WTC11 (cell line): ENCODE data around the gene OGFOD2. TPM values are rescaled to one million over a fixed set of nuclear protein-coding genes. Genes with fewer than 3 reads are reported as not detected.

Experiments used
- ATAC-seq: fragments of 200-7000 bp; cut with Tn5 transposase; 2 replicates; pipeline ENCODE4 v1.10.0; 2021; ENCODE audit warnings: mild to moderate bottlenecking, moderate library complexity
- CTCF ChIA-PET: fragments of 300-600 bp; sonication (Branson Sonifier 250); formaldehyde crosslinking; loops from one replicate; lab custom pipeline; 2021; ENCODE audit warnings: antibody characterized with exemption; lab: Charles Lee
- POLR2A ChIA-PET: fragments of 350-600 bp; sonication (Branson Sonifier 250); formaldehyde crosslinking; loops from one replicate; lab custom pipeline; 2021; ENCODE audit warnings: antibody characterized with exemption; lab: Charles Lee
- DNase-seq: peaks from one replicate; pipeline ENCODE4 v3.0.0; 2021; ENCODE audit warnings: low spot score
- H3K27ac Mint-ChIP-seq: 2 replicates; pipeline ENCODE4 v1.8.0; 2021; ENCODE audit warnings: mixed read lengths
- H3K27me3 Mint-ChIP-seq: 2 replicates; pipeline ENCODE4 v1.8.0; 2021; ENCODE audit warnings: low read depth, mild to moderate bottlenecking, moderate library complexity, mixed read lengths
- H3K36me3 Mint-ChIP-seq: 2 replicates; pipeline ENCODE4 v1.8.0; 2021; ENCODE audit warnings: mixed read lengths
- H3K4me1 Mint-ChIP-seq: 2 replicates; pipeline ENCODE4 v1.8.0; 2022; ENCODE audit warnings: mixed read lengths
- H3K4me3 Mint-ChIP-seq: 2 replicates; pipeline ENCODE4 v1.8.0; 2021; ENCODE audit warnings: mild to moderate bottlenecking, moderate library complexity, mixed read lengths
- H3K9me3 Mint-ChIP-seq: 2 replicates; pipeline ENCODE4 v1.8.0; 2021; ENCODE audit warnings: mixed read lengths
- AR ChIP-seq: fragments of 250-450 bp; sonication (Bioruptor Pico); IDR thresholded peaks from 2 replicates; pipeline ENCODE4 v1.9.0; 2021; ENCODE audit warnings: mild to moderate bottlenecking
- ARID4B ChIP-seq: sonication (generic); formaldehyde crosslinking; IDR thresholded peaks from 2 replicates; pipeline ENCODE4 v1.8.0; 2023; ENCODE audit warnings: missing genetic modification reagents, mild to moderate bottlenecking, borderline replicate concordance
- ATF3 ChIP-seq: sonication (generic); formaldehyde crosslinking; conservative IDR thresholded peaks from 2 replicates; pipeline ENCODE4 v1.8.1; 2022; ENCODE audit warnings: mild to moderate bottlenecking, missing genetic modification reagents
- CREM ChIP-seq: sonication (generic); formaldehyde crosslinking; IDR thresholded peaks from 2 replicates; pipeline ENCODE4 v1.8.1; 2022; ENCODE audit warnings: mild to moderate bottlenecking, missing genetic modification reagents, moderate library complexity
- ELF4 ChIP-seq: sonication (generic); formaldehyde crosslinking; IDR thresholded peaks from 2 replicates; pipeline ENCODE4 v1.8.1; 2022; ENCODE audit warnings: low read depth, mild to moderate bottlenecking, moderate library complexity, missing genetic modification reagents
- GABPB1 ChIP-seq: sonication (generic); formaldehyde crosslinking; IDR thresholded peaks from 2 replicates; pipeline ENCODE4 v1.8.1; 2023; ENCODE audit warnings: mild to moderate bottlenecking, missing genetic modification reagents
- RORB ChIP-seq: fragments of 250-450 bp; sonication (Bioruptor Pico); IDR thresholded peaks from 2 replicates; pipeline ENCODE4 v1.9.0; 2021; ENCODE audit warnings: mild to moderate bottlenecking
- SMAD4 ChIP-seq: sonication (generic); formaldehyde crosslinking; IDR thresholded peaks from 2 replicates; pipeline ENCODE4 v1.8.0; 2022; ENCODE audit warnings: mild to moderate bottlenecking, missing genetic modification reagents
- TCF7 ChIP-seq: sonication (generic); formaldehyde crosslinking; IDR thresholded peaks from 2 replicates; pipeline ENCODE4 v1.8.0; 2022; ENCODE audit warnings: mild to moderate bottlenecking, low read depth, missing genetic modification reagents, moderate library complexity
- TP53 ChIP-seq: sonication (generic); formaldehyde crosslinking; IDR thresholded peaks from 2 replicates; pipeline ENCODE4 v1.8.1; 2023; ENCODE audit warnings: mild to moderate bottlenecking, missing genetic modification reagents
- ZBTB21 ChIP-seq: sonication (generic); formaldehyde crosslinking; IDR thresholded peaks from 2 replicates; pipeline ENCODE4 v1.8.1; 2023; ENCODE audit warnings: mild to moderate bottlenecking, missing genetic modification reagents, borderline replicate concordance
- ZNF281 ChIP-seq: sonication (generic); formaldehyde crosslinking; IDR thresholded peaks from 2 replicates; pipeline ENCODE4 v1.8.0; 2023; ENCODE audit warnings: mild to moderate bottlenecking, missing genetic modification reagents
- total RNA-seq: library from RNA; stranded (reverse); gene quantifications from 3 replicates; pipeline ENCODE4 v1.2.3, GENCODE V29; 2021
- TF ChIP-seq, protein P1 (sequence below): sonication (generic); formaldehyde crosslinking; IDR thresholded peaks from 2 replicates; pipeline ENCODE4 v1.8.1; 2022; ENCODE audit warnings: low read depth, mild to moderate bottlenecking, moderate library complexity, missing genetic modification reagents, borderline replicate concordance
- TF ChIP-seq, protein P2 (sequence below): sonication (generic); formaldehyde crosslinking; IDR thresholded peaks from 2 replicates; pipeline ENCODE4 v1.8.1; 2023; ENCODE audit warnings: mild to moderate bottlenecking, moderate library complexity, missing genetic modification reagents

The OGFOD2 gene
- total RNA-seq, 1 experiment from 2014 or later: 28.1 TPM

DNA sequence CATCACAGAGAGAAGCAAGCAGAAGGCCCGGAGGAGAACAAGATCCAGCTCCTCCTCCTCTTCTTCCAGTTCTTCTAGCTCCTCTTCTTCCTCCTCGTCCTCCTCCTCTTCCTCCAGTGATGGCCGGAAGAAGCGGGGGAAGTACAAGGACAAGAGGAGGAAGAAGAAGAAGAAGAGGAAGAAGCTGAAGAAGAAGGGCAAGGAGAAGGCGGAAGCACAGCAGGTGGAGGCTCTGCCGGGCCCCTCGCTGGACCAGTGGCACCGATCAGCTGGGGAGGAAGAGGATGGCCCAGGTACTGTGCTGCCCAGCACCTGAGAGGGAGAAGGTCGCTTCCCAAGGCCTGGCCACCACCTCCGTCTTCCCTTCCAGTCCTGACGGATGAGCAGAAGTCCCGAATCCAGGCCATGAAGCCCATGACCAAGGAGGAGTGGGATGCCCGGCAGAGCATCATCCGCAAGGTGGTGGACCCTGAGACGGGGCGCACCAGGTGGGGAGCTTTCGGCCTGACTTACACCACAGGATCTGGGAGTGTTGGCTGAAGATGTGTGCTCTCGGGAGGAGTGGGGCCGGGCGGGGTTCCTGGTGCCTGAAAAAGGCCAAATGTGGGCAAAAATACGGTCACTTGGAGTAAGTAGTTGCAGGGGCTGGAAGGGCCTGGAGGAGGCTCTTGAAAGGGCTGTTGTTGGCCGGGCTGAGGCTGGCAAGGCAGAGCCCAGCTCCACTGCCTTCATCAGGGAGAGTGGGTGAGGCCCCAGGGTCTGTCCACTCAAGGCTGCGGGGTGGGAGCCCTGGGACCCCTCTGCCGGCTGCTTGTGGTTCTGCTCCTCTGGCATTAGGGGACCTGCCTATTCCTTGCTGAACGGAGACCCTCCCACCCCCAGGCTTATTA lies 6.8 kb downstream of the OGFOD2 start:
- TF ChIP-seq TP53 (CRISPR knock-in tag): no peak
- no peak for TF ChIP-seq AR (CRISPR knock-in tag)
- TF ChIP-seq, protein P1, sequence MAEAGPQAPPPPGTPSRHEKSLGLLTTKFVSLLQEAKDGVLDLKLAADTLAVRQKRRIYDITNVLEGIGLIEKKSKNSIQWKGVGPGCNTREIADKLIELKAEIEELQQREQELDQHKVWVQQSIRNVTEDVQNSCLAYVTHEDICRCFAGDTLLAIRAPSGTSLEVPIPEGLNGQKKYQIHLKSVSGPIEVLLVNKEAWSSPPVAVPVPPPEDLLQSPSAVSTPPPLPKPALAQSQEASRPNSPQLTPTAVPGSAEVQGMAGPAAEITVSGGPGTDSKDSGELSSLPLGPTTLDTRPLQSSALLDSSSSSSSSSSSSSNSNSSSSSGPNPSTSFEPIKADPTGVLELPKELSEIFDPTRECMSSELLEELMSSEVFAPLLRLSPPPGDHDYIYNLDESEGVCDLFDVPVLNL (CRISPR knock-in tag): no peak
- TF ChIP-seq SMAD4 (CRISPR knock-in tag): no peak
- no peak for TF ChIP-seq ZBTB21 (CRISPR knock-in tag)
- no peaks in the 10 kb centered on the region for H3K9me3 Mint-ChIP-seq
- DNase-seq (no peak), ATAC-seq (no peak)
- POLR2A ChIA-PET: no interaction called here
- H3K4me3 Mint-ChIP-seq: peak overlapping the region; percentile 85
- peaks cover 4% of the 10 kb centered on the region; the same call in 1 of the 2 replicates for H3K36me3 Mint-ChIP-seq
- CTCF ChIA-PET: interaction anchor here (0.9 to 2.1 kb wide), 3 partner anchors 114 to 256 kb away, joined by 3 to 5 read pairs (median 4); no protein-coding TSS in a partner anchor
- H3K27me3 Mint-ChIP-seq: no peaks in the 10 kb centered on the region
- no peak overlapping the region for H3K27ac Mint-ChIP-seq
- peaks cover 21% of the 10 kb centered on the region for H3K4me1 Mint-ChIP-seq

GRCh38 chr12:122982477-122982815 lies 7.4 kb downstream of the OGFOD2 start:
- Mint-ChIP-seq H3K36me3 (peaks cover 4% of the 10 kb centered on the region; the same call in 1 of the 2 replicates), H3K9me3 (no peaks in the 10 kb centered on the region), H3K27me3 (no peaks in the 10 kb centered on the region), H3K4me1 (peaks cover 21% of the 10 kb centered on the region), H3K4me3 (peak overlapping the region; percentile 85), H3K27ac (no peak overlapping the region)
- CTCF ChIA-PET: interaction anchor here (1.4 to 2.1 kb wide), 2 partner anchors 122 to 256 kb away, joined by 4 to 5 read pairs; no protein-coding TSS in a partner anchor
- no peak for TF ChIP-seq CREM (CRISPR knock-in tag)
- DNase-seq (no peak), ATAC-seq (no peak)
- POLR2A ChIA-PET: no interaction called here

DNA sequence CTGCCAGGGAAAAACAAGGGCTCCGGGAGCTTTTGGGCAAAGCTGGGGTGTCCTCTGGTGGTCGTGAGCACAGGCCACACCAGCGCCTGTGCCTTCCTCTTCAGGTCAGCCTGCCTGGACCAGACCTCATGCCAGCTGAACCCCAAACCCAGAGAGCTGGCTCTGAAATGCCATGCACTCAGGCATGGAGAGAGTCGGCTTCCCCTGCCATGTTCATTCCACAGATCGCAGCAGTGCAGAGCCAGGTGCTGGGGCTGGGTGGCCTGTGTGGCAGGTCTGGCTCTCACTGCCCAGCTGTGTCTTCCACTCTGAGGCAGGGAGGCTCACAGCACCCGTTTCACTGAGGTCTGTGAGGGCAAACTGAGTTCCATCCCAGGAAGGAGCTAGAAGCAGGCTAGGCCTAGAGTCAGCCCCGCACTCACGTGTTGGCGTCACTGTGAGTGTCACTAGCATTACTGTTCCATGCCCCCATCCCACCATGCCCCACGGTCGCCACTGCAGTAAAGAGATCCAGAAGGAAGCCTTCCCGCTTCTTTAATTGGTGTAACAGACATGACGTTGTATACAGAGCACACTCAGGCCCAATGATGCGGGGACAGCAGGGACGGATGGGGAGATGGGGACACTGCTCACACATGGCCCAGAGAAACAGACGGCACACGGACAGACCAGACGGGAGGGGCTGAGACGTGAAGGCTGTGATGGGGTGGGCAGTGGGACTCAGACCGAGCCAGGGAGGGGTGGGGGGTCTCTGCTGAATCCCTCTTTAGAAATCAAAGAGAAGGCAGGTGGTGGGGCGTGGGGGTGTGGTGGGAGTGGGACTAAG lies 8.1 kb downstream of the OGFOD2 start:
- DNase-seq: no peak
- H3K9me3 Mint-ChIP-seq: no peaks in the 10 kb centered on the region
- ChIA-PET POLR2A (no interaction called here), CTCF (interaction anchor here (1.4 to 2.1 kb wide), 2 partner anchors 123 to 255 kb away, joined by 4 to 5 read pairs; no protein-coding TSS in a partner anchor)
- H3K27me3 Mint-ChIP-seq: no peaks in the 10 kb centered on the region
- peaks cover 21% of the 10 kb centered on the region for H3K4me1 Mint-ChIP-seq
- H3K4me3 Mint-ChIP-seq: peak overlapping the region; percentile 25
- peak overlapping the region; percentile 74; the same call in 1 of the 2 replicates for H3K27ac Mint-ChIP-seq
- H3K36me3 Mint-ChIP-seq: peaks cover 4% of the 10 kb centered on the region; the same call in 1 of the 2 replicates
- ATAC-seq: no peak
- TF ChIP-seq ATF3 (CRISPR knock-in tag): no peak
- no peak for TF ChIP-seq SMAD4 (CRISPR knock-in tag)
- TF ChIP-seq ZNF281 (CRISPR knock-in tag): no peak
- TF ChIP-seq RORB (CRISPR knock-in tag): no peak
- TF ChIP-seq TCF7 (CRISPR knock-in tag): no peak
- TF ChIP-seq CREM (CRISPR knock-in tag): no peak
- TF ChIP-seq, protein P2, sequence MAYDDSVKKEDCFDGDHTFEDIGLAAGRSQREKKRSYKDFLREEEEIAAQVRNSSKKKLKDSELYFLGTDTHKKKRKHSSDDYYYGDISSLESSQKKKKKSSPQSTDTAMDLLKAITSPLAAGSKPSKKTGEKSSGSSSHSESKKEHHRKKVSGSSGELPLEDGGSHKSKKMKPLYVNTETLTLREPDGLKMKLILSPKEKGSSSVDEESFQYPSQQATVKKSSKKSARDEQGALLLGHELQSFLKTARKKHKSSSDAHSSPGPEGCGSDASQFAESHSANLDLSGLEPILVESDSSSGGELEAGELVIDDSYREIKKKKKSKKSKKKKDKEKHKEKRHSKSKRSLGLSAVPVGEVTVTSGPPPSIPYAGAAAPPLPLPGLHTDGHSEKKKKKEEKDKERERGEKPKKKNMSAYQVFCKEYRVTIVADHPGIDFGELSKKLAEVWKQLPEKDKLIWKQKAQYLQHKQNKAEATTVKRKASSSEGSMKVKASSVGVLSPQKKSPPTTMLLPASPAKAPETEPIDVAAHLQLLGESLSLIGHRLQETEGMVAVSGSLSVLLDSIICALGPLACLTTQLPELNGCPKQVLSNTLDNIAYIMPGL (CRISPR knock-in tag): no peak
- no peak for TF ChIP-seq ARID4B (CRISPR knock-in tag)
- no peak for TF ChIP-seq ELF4 (CRISPR knock-in tag)
- TF ChIP-seq GABPB1: no peak
